Measurements from ENCODE around the gene CANX.

- TF ChIP-seq EZH2 (IDR thresholded peaks at IDR 0.05; ENCODE audit: insufficient read depth, poor library complexity, severe bottlenecking) = no peak
- TF ChIP-seq EZH2phosphoT487 (IDR thresholded peaks at IDR 0.05; ENCODE audit: insufficient read depth, low read depth) = no peak
These were observed 28.3 kb downstream of the CANX start for GRCh38 chr5:179727106-179727505.

Data from GM23248 (cell line).